ENCODE measurements around the gene FKBP8.

- TF ChIP-seq CTCF (IDR thresholded peaks at IDR 0.05; ENCODE audit: poor library complexity) (no peak), EZH2 (IDR thresholded peaks at IDR 0.05; ENCODE audit: borderline replicate concordance) (no peak), EZH2phosphoT487 (IDR thresholded peaks at IDR 0.05; ENCODE audit: low read depth, severe bottlenecking, unreplicated experiment) (no peak)
Measured at GRCh38 chr19:18571564-18572344, 28.4 kb upstream of the FKBP8 start, which contains the start of gene UBA52.
